OCI-M2 (cell line): ENCODE results near the gene PTGDR.

Source experiments
- DNase-seq: peaks from one replicate; lab custom pipeline; 2025; ENCODE audit not compliant: unreplicated experiment; lab: John Stamatoyannopoulos, UW

The PTGDR gene

GRCh38 chr14:52263190-52263589, 4.3 kb upstream of the PTGDR start:
- no peak for DNase-seq

- DNase-seq = no peak
These were observed 2.2 kb upstream of the PTGDR start for GRCh38 chr14:52265253-52265652.

- no peak for DNase-seq
These were observed 1.3 kb upstream of the PTGDR start for GRCh38 chr14:52266179-52266578.

- no peak for DNase-seq
These were observed 716 bp upstream of the PTGDR start for GRCh38 chr14:52266782-52267181.

- DNase-seq = no peak
These were observed 972 bp downstream of the PTGDR start for GRCh38 chr14:52268279-52269061.

GRCh38 chr14:52269100-52269499, 1.6 kb downstream of the PTGDR start:
- DNase-seq = no peak

- DNase-seq = no peak
These were observed 2.5 kb downstream of the PTGDR start for GRCh38 chr14:52269982-52270381.

- DNase-seq = no peak
These were observed 4.0 kb downstream of the PTGDR start for GRCh38 chr14:52271538-52271937.

- DNase-seq = no peak
These were observed 4.9 kb downstream of the PTGDR start for GRCh38 chr14:52272375-52272774.

GRCh38 chr14:52275372-52275771, 7.9 kb downstream of the PTGDR start:
- no peak for DNase-seq

- no peak for DNase-seq
These were observed 10.1 kb downstream of the PTGDR start for GRCh38 chr14:52277552-52277951.

- no peak for DNase-seq
These were observed 11.9 kb downstream of the PTGDR start for GRCh38 chr14:52279408-52279807.

- DNase-seq = no peak
These were observed 15.6 kb downstream of the PTGDR start for GRCh38 chr14:52283099-52283498.

GRCh38 chr14:52286661-52287649, 19.5 kb downstream of the PTGDR start:
- no peak for DNase-seq

- DNase-seq = no peak
These were observed 28.9 kb downstream of the PTGDR start for GRCh38 chr14:52296378-52296777.

GRCh38 chr14:52298795-52299194, 31.3 kb downstream of the PTGDR start:
- DNase-seq = no peak

GRCh38 chr14:52299692-52300278, 32.3 kb downstream of the PTGDR start:
- no peak for DNase-seq

- DNase-seq = no peak
These were observed 35.7 kb downstream of the PTGDR start for GRCh38 chr14:52303236-52303635.

- no peak for DNase-seq
These were observed 36.9 kb downstream of the PTGDR start for GRCh38 chr14:52304248-52304904.

- DNase-seq = no peak
These were observed 37.5 kb downstream of the PTGDR start for GRCh38 chr14:52305014-52305413.

GRCh38 chr14:52307376-52307775, 39.9 kb downstream of the PTGDR start:
- DNase-seq = no peak
